Stimulated activated CD8-positive, alpha-beta memory T cell treated with anti-CD3 and anti-CD28 coated beads, Interleukin-7, amount 100 ng/mL, for 24 hours (primary cell): ENCODE data around the gene TRIM8.

ENCODE experiments used
- DNase-seq: peaks from one replicate; pipeline ENCODE4 v3.0.0-alpha.2; 2020; ENCODE audit warnings: low read depth

Gene TRIM8

GRCh38 chr10:102701796-102702195 lies 57.5 kb downstream of the TRIM8 start:
- DNase-seq, result no peak

- no peak for DNase-seq
Measured at GRCh38 chr10:102702742-102703141, 58.5 kb downstream of the TRIM8 start.

GRCh38 chr10:102704915-102705314 lies 60.6 kb downstream of the TRIM8 start:
- no peak for DNase-seq

GRCh38 chr10:102705531-102705930 lies 61.3 kb downstream of the TRIM8 start:
- no peak for DNase-seq
